HG02798 (cell line): ENCODE measurements around the gene CBX5.
"Not testable (repeated sequence)": the region's sequence is repeated elsewhere in the genome, so short reads cannot be mapped to it uniquely, and the experiment has no call there.

Experiments
- ATAC-seq: cut with Tn5 transposase; IDR thresholded peaks from one replicate; pipeline ENCODE4 v1.9.1; 2021; ENCODE audit warnings: mild to moderate bottlenecking; ENCODE audit not compliant: unreplicated experiment, poor library complexity

CBX5 gene

DNA sequence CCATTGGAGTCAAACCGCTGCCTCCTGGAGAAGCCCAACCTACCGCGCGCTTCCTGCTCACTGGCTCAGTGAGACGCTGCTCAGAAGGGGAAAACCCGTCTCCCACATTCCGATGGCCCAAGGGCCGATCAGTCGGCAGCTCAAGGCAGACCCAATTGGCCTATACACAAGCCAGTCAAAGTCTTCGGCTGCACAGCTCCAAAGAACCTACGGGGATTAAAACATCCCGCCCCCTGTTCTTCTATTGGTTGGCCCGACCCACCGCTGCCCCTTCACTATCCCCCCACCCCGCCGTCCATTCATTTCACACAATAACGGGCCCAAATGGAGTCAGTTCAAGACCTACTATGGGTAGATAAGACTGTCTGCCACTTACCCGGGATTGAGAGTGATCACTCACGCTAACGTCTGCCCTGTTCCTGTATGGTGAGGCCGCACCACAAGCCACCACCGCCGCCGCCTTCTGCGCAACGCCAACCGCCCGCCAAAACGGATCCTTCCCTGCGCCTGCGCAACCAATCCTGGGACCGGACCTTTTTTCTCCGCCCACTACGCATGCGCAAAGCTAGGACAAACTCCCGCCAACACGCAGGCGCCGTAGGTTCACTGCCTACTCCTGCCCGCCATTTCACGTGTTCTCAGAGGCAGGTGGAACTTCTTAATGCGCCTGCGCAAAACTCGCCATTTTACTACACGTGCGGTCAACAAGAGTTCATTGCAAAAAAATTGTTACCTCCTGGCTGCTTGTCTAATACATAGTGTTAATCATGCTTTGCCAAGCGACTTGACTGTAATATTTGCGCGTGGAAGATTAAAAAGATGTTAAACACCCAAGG lies at the start of gene CBX5:
TSS of gene CBX5 (minus strand) at position 491 of the 836 bp plus-strand sequence. CDS start 22,472 bp downstream, outside the sequence.
- ATAC-seq, result peak; percentile 74

- no peak for ATAC-seq
Measured at GRCh38 chr12:54328595-54329337, 48.8 kb upstream of the CBX5 start.

DNA sequence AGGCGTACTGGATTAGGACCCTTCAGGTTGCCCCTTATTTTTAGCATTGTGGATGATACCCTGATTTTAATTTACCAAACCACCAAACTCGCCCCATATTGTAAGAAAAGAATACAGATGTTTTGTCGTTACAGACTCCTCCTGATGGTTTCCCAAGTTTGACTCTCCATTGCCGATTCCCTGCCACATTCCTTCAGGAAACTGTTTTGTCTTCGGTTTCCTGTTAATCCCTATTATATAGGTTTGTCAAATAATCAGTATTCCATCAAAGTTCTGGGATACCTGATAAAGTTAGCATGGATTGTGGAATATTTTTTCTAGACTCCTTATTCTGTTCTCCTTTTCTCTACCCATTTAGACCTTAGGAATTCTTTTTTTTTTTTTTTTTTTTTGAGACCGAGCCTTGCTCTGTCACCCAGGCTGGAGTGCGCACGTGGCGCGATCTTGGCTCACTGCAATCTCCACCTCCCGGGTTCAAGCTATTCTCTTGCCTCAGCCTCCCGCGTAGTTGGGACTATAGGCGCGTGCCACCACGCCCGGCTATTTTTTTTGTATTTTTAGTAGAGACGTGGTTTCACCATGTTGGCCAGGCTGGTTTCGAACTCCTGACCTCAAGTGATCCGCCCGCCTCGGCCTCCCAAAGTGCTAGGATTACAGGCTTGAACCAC lies 45.7 kb upstream of the CBX5 start:
- ATAC-seq, result not testable (repeated sequence)

GRCh38 chr12:54324617-54325441 lies 44.9 kb upstream of the CBX5 start, which contains the start of gene COPZ1:
Gene COPZ1, plus strand, starts transcription at chr12:54325131. Its CDS starts 33 bp downstream, at chr12:54325164.
- ATAC-seq, result peak; percentile 100

DNA sequence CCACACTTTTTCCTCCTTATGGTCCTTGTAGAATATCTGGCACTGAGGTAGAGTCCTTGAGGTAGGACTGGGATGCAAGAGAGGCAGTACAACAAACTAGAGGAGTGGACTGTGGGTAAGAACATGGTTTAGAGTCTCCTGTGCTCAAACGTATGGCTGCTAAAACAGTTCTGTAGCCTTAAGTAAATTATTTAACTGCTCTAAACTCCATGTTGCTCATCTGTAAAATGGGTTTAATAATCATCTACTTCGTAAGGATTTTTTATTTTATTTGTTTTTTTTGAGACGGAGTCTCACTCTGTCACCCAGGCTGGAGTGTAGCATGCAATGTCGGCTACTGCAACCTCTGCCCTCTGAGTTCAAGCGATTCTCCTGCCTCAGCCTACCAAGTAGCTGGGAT lies 41.4 kb upstream of the CBX5 start:
- ATAC-seq, result no peak

- not testable (repeated sequence) for ATAC-seq
Measured at GRCh38 chr12:54312309-54312708, 32.4 kb upstream of the CBX5 start.

GRCh38 chr12:54311051-54311450 lies 31.1 kb upstream of the CBX5 start:
- ATAC-seq, result no peak

DNA sequence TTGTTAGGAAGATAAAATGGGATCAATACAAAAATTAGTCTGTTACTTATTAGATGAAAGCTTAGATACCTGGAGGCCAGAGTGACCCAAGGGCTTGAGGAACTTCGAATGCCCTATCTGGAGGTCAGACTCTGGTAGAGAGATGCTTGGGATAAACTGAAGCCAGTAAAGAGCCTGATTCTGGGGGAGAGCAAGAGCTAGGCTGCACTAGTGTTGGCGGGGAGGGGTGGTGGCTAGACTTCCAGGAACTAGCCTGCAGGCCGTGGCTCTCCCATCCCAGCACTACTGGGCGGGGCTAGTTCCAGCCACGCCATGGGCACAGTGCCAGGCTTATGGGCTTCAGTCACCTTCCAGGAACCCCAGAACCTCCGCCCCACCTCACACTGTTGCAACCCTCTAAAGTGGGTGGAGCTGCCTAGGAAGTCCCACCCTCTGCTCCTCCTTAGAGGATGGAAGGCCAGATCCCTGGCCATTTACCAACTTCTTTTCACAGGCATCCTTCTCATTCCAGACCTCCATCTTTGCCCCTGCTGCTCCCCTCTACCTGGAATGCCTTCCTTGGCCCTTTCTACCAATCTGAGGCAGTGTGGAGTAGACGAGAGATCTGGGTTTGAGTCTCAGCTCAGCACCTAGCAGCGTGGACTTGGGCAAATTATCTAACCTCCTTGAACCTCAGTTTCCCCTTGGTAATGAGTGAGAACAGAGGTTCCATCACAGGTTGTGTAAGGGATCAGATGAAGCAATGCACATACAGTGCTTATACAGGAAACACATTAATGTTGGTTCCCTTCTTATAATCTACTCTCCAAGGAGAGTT lies 27.2 kb upstream of the CBX5 start:
- no peak for ATAC-seq

DNA sequence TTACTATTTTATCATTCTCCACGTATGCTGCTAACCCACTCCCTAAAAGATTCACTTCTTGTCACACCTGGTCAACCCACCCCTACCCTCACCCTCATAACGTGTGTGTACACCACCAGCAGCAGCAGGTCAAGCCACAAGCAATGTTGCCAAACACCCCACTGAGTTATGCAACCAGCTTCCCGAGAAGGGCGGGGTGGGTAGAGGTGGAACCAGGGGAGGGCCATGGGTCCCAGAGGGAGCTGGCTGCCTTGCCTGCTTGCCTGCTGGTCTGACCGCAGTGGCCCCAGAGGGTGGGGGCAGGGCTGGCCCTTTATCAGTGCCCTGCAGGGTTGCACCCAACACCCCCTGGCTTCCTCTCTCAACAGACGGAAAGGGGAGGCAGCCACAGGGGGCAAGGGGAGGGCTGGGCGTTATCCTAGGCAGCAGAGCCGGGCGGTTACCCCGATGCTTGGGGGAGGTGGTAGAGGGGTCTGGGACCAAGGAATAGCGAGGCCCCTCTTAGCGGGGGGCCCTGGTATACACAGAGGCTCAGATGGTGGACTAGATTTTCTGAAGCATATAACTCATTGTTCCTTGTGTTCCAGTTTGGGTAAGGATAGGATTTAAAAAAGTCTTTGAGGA lies 24.4 kb upstream of the CBX5 start:
- ATAC-seq, result no peak

DNA sequence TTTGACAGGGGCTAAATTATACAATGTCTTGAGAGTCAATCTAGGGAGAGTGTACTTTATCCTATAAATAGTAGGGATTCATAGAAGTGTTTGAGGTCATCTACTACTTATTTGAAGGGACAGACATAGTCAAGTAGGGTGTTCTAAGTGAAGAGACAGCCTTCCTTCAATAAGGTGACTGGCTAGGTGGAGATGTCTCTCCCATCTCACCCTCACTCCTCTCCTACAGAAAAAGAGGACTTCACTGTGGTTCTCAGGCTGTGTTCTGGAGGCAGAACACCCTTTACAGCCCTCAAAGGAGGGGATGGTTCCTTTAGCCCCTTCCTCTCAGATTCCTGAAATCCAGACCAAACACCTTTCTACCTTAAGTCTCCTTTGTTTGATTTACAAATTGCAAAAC lies 23.7 kb upstream of the CBX5 start:
- ATAC-seq, result no peak

- ATAC-seq, result no peak
Measured at GRCh38 chr12:54301428-54302048, 21.6 kb upstream of the CBX5 start.

DNA sequence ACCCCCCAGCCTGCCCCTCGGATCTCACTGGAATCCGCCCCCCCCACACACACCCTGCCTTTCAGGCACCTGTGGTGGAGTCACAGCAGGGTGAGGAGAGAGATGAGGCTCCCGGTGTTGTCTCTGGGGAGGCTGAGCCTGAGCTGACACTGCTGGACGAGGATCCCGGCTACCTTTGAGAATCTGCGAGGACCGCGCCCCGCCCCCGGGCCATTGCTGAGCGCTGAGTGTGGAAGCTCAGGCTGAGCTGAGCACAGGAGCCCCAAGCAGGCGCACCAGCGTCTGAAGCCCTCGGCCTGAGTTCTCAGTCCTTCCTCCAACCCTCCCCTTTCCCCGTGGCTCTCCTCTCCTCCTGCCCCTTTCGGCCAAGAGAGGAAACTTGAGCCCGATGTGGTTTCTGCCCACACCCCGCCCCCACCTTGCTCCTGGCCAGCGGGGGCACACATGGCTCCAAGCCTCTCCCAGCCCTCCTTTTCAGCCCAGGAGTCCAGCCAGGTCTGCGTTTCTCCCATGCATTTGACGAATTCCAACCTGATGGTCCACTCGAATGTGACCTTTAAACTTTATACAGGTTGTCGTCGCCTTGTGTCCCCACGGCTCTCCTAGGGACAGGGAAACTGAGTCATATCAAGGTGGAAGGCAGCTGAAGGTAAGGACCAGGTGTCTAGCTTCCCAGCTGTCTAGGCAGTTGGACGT lies 21.0 kb upstream of the CBX5 start, which contains the start of gene NFE2:
TSS of gene NFE2 (minus strand) at position 284 of the 696 bp plus-strand sequence. CDS start 5,767 bp downstream, outside the sequence.
- ATAC-seq, result no peak

- ATAC-seq, result no peak
Measured at GRCh38 chr12:54300225-54300731, 20.4 kb upstream of the CBX5 start.

DNA sequence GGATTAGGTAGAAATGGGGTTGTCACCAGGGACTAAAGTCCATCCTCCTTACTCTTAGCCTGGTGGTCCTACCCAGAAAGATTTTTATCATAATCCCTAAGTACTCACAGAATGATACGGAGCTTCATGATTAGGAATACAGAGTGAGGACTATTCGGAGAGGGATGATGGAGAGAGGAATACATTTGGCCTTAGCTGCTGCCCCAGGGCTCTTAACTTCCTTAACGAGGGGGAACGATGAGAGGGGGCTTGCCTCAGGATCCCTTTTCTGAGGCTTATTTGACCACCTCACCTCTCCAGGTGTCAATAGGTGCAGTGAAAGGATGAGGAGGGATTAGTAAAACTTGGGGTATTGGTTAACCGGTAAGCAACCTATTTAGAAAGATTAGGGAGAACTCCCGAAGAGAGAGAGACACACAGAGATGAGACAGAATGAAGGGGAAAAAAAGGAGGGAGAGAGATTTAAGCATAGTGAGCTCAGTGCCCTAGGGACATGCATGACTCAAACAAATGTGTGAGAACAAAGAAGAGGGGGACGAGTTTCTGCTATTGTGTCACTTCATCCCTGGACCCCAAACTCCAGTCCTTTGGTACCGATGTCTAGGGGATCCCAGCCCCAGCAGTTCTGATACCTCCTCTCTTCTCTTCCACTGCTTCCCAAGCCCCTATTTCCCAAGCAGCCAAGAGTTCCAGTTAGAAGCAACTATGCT lies 19.7 kb upstream of the CBX5 start:
- no peak for ATAC-seq

GRCh38 chr12:54298904-54299303 lies 19.0 kb upstream of the CBX5 start:
- ATAC-seq, result no peak

DNA sequence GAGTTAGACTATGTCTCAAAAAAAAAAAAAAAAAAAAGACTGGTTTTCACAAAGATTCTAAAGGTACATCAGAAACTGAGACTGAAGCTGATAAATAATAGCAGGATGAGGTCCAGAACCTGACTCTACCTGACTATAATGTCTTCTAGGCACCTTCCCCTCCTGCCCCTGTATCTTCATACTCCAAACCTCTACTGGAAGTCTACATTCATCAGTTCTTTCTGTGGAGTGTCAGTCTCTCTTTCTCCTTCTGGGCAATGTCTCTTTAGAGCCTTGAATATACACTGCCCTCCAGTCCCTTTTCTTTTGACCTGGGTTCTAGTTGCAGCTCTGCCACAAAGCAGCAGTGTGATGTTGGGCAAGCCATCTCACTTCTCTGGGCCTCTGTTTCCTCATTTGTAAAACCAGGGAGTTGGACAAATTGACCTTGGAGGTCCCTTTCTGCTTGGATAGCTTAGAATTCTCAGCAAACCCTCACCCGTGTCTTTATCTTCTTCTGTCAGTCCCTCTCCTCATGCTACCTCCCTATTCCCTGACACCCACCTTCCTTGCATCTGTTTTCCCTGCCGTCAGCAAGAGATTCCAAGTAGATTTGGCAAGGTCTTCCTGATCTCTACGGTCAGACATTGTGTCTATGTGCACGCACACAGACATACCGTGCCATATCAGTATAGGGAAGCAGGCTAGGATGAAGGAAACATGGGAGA lies 16.6 kb upstream of the CBX5 start:
- no peak for ATAC-seq
